M059J (cell line): ENCODE data around the gene HOXB8. TPM values are rescaled to one million over a fixed set of nuclear protein-coding genes. Genes with fewer than 3 reads are reported as not detected.
A peak's percentile ranks its signal among the peaks of the same experiment; 100 is the strongest.

Experiments
- DNase-seq: peaks from one replicate; pipeline ENCODE4 v3.0.0-alpha.2; 2012; ENCODE audit warnings: low read depth
- total RNA-seq: library from RNA; depleted of rRNA; stranded (reverse); fragments of >200 nt; shearing (Covaris generic); gene quantifications from 2 replicates; pipeline ENCODE4 v1.2.3, GENCODE V29; 2014; rRNA removed

HOXB8 gene
- 5.5 and 6.3 TPM in 2 replicates for total RNA-seq

- no peak for DNase-seq
These were observed at the start of gene HOXB8 for GRCh38 chr17:48615047-48615962. HOXB8 (minus strand) TSS chr17:48615292; CDS start chr17:48614704, 588 bp downstream.

DNA sequence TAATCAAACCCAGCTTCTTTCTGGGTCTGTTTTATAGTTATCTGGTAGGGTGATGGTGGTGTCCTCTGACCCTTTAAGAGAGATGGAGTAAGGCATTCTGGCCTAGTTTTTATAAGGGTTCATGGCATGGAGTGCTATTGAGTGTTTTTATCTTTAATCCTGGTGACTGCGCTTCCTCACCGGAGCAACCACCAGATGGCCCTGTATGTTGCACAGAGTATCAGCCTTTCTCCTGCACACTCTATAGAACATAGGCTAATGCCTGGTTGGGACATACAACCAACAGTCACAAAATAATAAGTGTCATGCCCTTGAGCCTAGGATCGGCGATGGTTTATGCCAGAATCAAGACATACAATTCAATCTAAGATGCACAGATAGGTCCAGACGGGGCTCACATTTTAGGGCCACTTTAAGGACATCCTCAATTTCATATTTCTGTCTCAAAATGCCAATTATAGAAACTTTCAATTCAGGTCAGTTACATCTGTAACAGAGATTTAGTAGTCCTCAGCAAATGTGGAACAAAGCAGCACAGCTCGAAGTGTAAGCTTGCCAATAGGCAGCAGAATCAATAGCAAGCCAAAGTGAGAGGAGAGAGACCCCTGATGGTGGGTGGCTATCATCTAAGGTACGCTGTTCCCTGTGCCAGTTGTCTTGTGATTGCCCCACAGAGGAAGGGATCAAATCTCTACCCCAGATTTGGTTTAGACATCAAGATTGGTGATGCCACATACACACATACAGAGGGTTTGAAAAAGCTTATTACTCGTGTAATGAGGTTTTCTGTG is 48.2 kb upstream of the HOXB8 start:
- DNase-seq: no peak

GRCh38 chr17:48655913-48656312 is 40.8 kb upstream of the HOXB8 start:
- DNase-seq: no peak

DNA sequence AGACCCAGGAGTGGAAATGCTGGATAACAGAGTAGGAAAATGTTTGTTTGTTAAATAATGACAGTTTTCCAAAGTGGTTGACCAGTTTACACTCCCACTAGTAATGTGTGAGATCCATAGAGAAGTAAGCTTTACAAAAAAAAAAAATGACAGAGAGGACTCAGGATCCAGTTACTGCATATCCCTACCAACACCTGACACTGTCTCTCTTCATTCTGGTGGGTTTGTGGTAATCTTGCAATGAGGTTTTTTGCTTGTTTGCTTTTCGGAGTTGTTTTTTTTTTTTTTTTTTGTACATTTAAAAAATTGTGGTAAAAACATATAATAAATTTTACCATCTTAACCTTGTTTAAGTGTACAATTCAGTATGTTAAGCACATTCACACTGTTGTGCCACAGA is 34.6 kb upstream of the HOXB8 start:
- DNase-seq: no peak

GRCh38 chr17:48647963-48648245 is 32.8 kb upstream of the HOXB8 start:
- no peak for DNase-seq

DNA sequence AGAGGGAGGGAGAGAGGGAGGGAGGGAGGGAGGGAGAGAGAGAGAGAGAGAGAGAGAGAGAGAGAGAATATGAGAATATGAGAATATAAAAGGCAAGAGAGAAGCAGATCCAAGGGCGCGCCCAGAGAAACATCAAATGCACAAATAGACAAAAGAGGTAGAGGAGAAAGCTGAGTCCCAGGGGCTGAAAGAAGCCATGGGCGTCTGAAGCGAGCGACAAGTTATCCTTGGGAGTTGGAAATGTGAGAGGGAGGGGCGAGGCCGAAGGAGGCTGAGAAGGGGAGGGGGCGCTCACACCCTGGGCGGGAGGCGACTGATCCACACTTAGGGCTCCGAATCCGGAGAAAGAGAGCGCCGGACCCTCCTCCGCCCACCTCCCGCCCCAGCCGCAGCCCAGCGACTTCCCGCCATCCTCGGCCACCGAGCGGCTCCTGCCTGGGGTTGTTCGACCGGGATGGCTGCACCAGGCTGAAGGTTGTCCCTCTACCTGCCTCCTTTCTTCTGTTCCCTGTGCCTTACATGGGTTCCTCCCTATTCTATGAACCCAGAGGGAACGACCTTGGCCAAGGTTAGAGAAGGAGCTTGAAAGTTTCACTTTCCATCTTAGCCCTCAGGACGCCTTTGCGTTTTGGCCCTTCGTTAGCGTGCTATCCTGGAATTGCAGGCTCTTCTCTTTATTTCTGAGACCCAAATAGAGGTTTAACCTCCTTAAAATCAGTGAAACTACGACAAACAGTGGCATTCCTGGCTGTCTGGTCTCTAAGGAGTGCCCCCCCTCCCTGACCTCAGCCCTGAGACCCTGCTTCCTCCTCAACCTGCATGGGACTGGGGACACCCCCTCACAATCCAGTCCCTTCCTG is 32.2 kb upstream of the HOXB8 start:
- DNase-seq: peak; percentile 64

DNA sequence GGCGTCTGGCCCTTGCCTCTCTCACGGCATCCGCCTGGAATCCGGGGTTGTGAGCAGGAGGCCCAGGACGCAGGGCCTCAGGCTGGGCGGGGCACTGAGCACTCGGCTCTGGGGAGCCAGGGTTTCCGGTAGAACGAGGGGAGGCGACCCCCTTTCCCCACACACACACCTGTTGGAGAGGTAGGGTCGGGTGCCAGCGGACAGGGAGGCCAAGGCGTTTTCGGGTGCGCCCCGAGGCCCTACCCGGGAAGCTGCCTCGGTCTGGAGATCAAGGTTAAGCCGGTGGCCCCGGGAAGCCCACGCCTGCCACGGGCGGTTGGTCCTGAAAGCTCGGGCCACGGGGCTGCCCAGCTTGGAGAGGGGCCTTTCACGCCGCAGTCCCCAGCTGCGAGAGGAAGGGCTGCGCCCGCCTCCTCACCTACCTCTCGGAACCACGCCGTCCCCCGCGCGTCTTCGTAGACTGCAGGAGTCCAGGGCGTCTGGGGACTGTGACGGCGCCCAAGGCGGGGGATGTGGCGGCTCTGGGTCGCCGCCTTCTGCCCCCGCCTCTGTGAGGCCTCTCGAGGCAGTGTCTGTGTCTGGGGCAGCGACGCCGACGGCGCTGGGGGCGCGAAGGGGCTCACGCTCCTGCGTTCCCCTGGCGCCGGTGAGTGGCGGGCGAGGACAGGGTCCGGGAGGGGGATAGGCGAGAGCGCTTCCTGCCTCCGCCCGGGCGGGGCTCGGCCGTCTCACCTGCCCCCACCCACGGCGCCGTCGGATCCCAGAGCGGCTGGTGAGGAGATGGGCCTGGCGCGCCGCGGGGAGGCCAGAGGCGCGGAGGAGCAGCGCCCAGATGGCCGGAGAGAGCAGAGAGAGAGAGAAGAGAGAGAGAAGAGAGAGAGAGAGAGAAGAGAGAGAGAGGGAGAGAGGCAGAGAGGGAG is 31.4 kb upstream of the HOXB8 start:
- DNase-seq: peak; percentile 75

- DNase-seq: no peak
These were observed 30.6 kb upstream of the HOXB8 start for GRCh38 chr17:48645639-48646182.

- no peak for DNase-seq
These were observed 29.9 kb upstream of the HOXB8 start for GRCh38 chr17:48644910-48645557.

DNA sequence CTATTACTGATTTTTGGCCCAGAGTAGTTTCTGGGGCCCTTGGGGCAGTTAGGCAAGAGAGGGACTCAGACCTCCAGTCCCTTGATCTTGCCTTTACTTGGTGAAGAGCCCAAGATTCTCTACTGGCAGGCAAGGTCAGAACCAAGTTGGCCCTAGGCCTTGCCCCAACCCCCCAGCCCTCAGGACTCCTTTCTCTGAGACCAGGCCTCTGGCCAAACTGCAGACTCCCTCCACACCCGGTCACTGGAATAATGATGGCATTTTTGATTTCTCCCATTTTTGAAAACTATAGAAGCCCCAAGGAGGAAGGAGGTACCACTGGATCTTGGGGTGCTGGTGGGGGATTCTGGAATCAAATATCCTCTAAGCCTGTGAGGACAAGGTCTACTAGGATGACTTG is 29.1 kb upstream of the HOXB8 start:
- no peak for DNase-seq

GRCh38 chr17:48643697-48644012 is 28.6 kb upstream of the HOXB8 start:
- DNase-seq: no peak

- no peak for DNase-seq
These were observed 28.0 kb upstream of the HOXB8 start for GRCh38 chr17:48642843-48643696.

- DNase-seq: no peak
These were observed 27.2 kb upstream of the HOXB8 start for GRCh38 chr17:48642059-48642842.

GRCh38 chr17:48641541-48642058 is 26.5 kb upstream of the HOXB8 start:
- no peak for DNase-seq

- DNase-seq: no peak
These were observed 25.7 kb upstream of the HOXB8 start for GRCh38 chr17:48640858-48641180.

DNA sequence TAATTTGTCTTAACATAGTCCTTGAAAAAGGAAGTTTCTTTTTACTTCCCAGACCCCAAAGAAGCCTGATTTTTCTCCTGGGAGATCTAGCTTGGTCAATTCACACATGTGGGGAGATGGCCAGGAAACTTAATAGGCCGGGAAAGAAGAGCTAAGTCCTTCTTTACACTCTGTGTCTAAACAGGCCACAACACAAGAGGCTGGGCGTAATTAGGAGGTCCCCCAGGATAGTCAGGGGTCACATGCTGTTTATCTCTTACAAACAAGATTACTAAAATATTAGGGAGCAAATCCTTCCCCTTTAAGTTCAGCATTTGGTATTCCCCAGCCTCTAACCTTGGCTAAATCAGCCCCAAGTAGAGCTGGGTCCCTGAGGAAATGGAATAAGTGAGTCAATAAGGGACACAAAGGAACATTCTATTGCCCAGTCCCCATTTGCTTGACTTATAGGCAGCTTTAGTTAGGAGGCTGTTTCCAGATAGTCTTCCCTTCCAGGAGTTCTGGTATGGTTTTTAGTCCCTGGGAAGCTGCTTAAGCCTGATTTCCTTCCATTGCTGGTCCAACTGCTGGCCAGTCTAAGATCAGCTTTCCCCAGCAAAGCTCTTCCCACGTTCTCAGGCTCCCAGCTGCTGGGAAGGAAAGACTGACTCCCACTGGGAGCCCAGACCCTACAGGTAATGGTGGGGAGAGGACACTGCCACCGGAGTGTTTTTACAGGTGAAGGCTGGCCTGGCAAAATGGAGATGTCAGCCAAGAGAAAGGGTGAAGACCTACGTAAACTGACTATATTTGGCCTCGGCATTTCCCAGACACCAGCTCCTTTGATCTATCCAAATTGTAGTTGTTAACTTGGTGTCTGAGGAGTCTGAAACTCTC is 25.1 kb upstream of the HOXB8 start:
- no peak for DNase-seq

DNA sequence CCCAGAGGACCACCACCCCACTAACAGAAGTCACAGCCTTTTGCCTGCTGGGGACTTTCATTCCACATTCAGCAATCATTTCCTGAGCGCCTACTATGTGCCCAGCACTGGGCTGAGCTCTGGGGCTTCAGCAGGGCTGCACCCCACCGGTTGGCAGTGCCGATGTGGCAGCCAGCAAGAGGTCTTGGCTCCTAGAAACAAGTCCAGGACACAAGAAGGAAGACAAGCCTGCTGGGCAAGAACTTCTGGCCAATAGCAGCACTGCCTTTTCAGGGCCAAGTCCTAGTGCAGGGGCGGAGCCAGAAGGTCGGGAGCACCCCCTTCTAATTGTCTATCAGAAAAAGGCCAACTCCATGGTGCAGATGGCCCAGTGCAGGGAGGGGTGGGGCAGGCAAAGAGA is 24.0 kb upstream of the HOXB8 start:
- no peak for DNase-seq
